Transverse colon (tissue), 4 donors: ENCODE measurements around the gene CCDC88A.

Experiments
- CTCF ChIP-seq, 5 experiments: fragments of 200-600 bp in 3 of 5; fragments of 450-650 bp in 2 of 5; sonication (generic) in 3 of 5; IDR thresholded peaks; 1 replicate in 2 of 5; 2 replicates in 3 of 5; pipeline ENCODE4 v1.5.1; 2016 to 2017; ENCODE audit warnings: antibody characterized with exemption in 5 of 5, inconsistent platforms in 3 of 5, mild to moderate bottlenecking in 2 of 5, moderate library complexity in 1 of 5
- POLR2AphosphoS5 ChIP-seq, 3 donors: sonication (generic); formaldehyde crosslinking; IDR thresholded peaks; one replicate each; pipeline ENCODE4 v1.6.1; 2016; ENCODE audit warnings: antibody characterized with exemption in 3 of 3

GRCh38 chr2:55431982-55432627 lies 12.4 kb upstream of the CCDC88A start:
- TF ChIP-seq POLR2AphosphoS5 (IDR thresholded peaks at IDR 0.05) (no peak), CTCF (IDR thresholded peaks at IDR 0.05) (peak; percentile 49 to 59 (median 53))
